Measurements from ENCODE around the gene TBC1D22A. TPM values are rescaled to one million over a fixed set of nuclear protein-coding genes. Genes with fewer than 3 reads are reported as not detected.

Gene TBC1D22A
- total RNA-seq, 3 donors from 2014 or later: 35.6 to 51.9 (median 41.8) TPM

DNA sequence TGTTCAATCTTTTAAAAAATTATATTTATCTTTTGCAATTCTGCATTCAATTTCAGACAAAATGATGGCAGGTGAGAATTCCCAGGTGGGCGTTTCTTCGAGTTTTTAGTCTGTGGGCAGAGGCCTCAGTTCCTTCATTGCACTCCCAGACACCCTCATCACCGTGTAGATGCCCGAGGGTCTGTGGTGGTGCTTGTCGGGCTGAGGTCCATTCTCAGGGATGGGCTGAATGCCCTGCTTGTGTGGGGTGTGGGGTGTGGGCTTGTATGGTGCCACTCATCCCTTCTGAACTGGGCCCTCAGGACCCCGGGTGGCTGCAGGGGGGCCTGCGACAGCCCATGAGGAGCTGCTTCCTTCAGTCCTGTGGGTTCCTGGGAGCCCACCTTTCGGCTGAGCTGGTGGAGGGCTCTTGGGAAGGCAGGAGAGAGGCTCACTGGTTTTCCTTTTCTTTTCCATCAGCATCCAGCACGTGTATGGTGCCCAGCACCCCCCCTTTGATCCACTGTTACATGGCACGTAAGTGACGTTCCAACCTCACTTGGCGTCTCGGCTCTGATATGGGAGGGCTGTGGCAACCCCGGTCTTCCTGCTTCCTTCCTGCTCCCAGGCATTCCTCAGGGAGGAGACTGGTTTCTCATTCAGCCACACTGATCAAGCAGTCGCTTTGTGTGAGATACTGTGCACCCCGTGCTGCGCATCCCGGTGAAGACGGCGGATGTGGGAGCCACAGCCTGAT, 29.8 kb downstream of the TBC1D22A start:
- H3K36me3 ChIP-seq (ENCODE audit: low read depth): no peaks in the 10 kb centered on the region
- ATAC-seq: no peak

DNA sequence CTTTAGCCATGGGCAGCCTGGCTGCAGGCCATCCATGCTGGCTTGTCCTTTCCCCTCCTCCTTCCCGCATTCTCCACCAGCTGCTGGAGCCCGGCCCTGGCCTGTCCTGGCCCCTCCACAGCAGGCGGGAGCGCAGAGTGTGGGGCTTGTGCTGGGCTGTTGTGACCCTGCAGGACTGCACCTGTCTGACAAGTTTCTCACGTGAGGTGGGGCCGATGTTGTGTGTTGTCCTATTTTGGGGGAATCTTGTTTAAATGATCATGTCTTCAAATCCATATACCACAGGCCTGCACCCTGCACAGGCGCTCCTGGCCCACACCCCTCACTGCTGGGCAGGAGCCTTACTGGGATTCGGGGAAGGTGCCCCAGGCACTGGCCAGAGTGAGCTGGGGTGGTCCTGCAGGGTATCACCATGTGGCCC, 30.4 kb downstream of the TBC1D22A start:
- Histone ChIP-seq H3K9me3 (no peaks in the 10 kb centered on the region), H3K4me3 (no peak overlapping the region), H3K36me3 (ENCODE audit: low read depth) (no peaks in the 10 kb centered on the region), H3K4me1 (ENCODE audit: low read depth) (peaks cover 6% of the 10 kb centered on the region)
- no peak for ATAC-seq
- no peak for DNase-seq
- intact Hi-C loops (cut with DNase I, micrococcal nuclease): no loop called here
- TF ChIP-seq, protein P1, sequence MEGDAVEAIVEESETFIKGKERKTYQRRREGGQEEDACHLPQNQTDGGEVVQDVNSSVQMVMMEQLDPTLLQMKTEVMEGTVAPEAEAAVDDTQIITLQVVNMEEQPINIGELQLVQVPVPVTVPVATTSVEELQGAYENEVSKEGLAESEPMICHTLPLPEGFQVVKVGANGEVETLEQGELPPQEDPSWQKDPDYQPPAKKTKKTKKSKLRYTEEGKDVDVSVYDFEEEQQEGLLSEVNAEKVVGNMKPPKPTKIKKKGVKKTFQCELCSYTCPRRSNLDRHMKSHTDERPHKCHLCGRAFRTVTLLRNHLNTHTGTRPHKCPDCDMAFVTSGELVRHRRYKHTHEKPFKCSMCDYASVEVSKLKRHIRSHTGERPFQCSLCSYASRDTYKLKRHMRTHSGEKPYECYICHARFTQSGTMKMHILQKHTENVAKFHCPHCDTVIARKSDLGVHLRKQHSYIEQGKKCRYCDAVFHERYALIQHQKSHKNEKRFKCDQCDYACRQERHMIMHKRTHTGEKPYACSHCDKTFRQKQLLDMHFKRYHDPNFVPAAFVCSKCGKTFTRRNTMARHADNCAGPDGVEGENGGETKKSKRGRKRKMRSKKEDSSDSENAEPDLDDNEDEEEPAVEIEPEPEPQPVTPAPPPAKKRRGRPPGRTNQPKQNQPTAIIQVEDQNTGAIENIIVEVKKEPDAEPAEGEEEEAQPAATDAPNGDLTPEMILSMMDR (IDR thresholded peaks at IDR 0.05): no peak

More for the DNA sequence above, 29.8 kb downstream of the TBC1D22A start:
- no peak overlapping the region for H3K4me3 ChIP-seq
- intact Hi-C loops (cut with DNase I, micrococcal nuclease): no loop called here
- no peak for DNase-seq
- H3K4me1 ChIP-seq (ENCODE audit: low read depth): peaks cover 6% of the 10 kb centered on the region
- no peaks in the 10 kb centered on the region for H3K9me3 ChIP-seq
- TF ChIP-seq, protein P1 (IDR thresholded peaks at IDR 0.05): no peak

DNA sequence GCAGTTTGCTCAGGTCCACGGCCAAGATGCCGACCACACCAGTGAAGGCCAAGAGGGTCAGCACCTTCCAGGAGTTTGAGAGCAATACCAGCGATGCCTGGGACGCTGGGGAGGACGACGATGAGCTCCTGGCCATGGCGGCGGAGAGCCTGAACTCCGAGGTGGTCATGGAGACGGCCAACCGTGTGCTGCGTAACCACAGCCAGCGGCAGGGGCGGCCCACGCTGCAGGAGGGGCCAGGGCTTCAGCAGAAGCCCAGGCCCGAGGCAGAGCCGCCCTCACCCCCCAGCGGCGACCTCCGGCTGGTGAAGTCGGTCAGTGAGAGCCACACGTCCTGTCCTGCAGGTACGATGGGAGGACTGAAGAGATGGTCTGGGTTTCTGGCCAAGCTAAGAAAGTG, 31.0 kb downstream of the TBC1D22A start:
- TF ChIP-seq, protein P1 (IDR thresholded peaks at IDR 0.05): no peak
- no peak for ATAC-seq
- Histone ChIP-seq H3K4me1 (ENCODE audit: low read depth) (peaks cover 6% of the 10 kb centered on the region), H3K4me3 (no peak overlapping the region), H3K9me3 (no peaks in the 10 kb centered on the region), H3K36me3 (ENCODE audit: low read depth) (no peaks in the 10 kb centered on the region)
- DNase-seq: no peak
- intact Hi-C loops (cut with DNase I, micrococcal nuclease): no loop called here

DNA sequence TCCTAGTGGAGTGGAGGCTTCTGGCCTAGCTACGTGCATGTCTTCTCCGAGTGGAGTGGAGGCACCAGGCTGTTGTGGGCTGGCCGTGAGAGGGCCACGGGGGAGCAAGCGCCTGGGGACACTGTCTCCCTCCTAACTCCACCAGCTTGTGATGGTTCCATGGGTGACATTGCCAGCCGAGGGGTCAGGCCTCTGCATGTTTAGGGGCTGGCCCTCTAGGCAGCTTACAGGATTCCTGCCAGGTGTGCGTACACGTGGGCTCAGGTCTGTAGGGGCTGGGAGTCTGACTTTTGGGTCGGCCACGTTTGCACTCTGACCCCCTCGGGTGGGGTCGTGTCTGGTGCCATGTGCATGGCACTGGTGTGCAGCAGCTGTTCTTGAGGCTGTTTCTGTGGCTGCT, 31.6 kb downstream of the TBC1D22A start:
- Histone ChIP-seq H3K4me3 (no peak overlapping the region), H3K9me3 (no peaks in the 10 kb centered on the region), H3K36me3 (ENCODE audit: low read depth) (no peaks in the 10 kb centered on the region), H3K4me1 (ENCODE audit: low read depth) (peaks cover 6% of the 10 kb centered on the region)
- TF ChIP-seq, protein P1 (IDR thresholded peaks at IDR 0.05): no peak
- ATAC-seq (no peak), DNase-seq (no peak)
- intact Hi-C loops (cut with DNase I, micrococcal nuclease): no loop called here

DNA sequence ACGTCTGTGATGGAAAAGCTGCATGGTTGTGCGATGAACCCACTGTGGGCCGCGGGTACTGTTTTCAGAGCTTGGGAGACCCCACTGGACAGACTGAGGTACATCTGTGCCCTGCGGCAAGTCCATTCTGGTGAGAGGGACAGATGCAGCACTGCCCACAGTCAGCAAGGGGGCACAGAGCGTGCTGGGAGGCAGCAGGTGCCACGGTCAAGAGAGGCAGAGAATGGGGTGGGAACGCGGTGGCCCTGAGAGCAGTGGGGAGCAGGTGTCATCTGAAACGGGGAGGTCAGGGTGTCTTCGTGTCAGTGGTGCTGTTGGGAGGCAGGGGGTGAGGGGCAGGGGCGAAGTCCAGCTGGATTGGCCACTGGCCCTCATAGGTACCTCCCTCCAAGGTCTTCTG, 32.0 kb downstream of the TBC1D22A start:
- H3K4me3 ChIP-seq: no peak overlapping the region
- TF ChIP-seq, protein P1 (IDR thresholded peaks at IDR 0.05): no peak
- H3K9me3 ChIP-seq: no peaks in the 10 kb centered on the region
- intact Hi-C loops (cut with DNase I, micrococcal nuclease): no loop called here
- H3K4me1 ChIP-seq (ENCODE audit: low read depth): peaks cover 6% of the 10 kb centered on the region
- H3K36me3 ChIP-seq (ENCODE audit: low read depth): no peaks in the 10 kb centered on the region
- ATAC-seq (no peak), DNase-seq (no peak)
